H1 (cell line): ENCODE measurements around the gene ZNF407. TPM values are rescaled to one million over a fixed set of nuclear protein-coding genes. Genes with fewer than 3 reads are reported as not detected.

Experiments
- CTCF ChIA-PET: fragments of 300-600 bp; sonication (Branson Sonifier 250); formaldehyde crosslinking; loops from one replicate; lab custom pipeline; 2021; ENCODE audit not compliant: partially characterized antibody; lab: Charles Lee
- POLR2A ChIA-PET: fragments of 300-600 bp; sonication (Branson Sonifier 250); formaldehyde crosslinking; loops from one replicate; lab custom pipeline; 2021; ENCODE audit warnings: inconsistent platforms; ENCODE audit not compliant: partially characterized antibody; lab: Charles Lee
- DNase-seq, 2 experiments: peaks; one replicate each; pipeline versions ENCODE4 v3.0.0 to v3.0.0-alpha.2; 2010 to 2022; ENCODE audit warnings: low spot score in 2 of 2, low read depth in 1 of 2, mixed read lengths in 1 of 2
- FAIRE-seq: peaks from 2 replicates; lab custom pipeline; 2011; peaks lifted over from hg19 to GRCh38; lab: Jason Lieb, UNC
- H2AFZ ChIP-seq: 2 replicates; pipeline ENCODE4 v1.8.1; 2012; ENCODE audit warnings: low read length, inconsistent platforms
- H2AK5ac ChIP-seq: 2 replicates; pipeline ENCODE4 v1.6.1; 2013; ENCODE audit warnings: low read depth, low read length
- H2BK120ac ChIP-seq: replicated peaks from 2 replicates; pipeline ENCODE3; 2013; ENCODE audit warnings: low read depth, low read length, inconsistent platforms
- H2BK12ac ChIP-seq: 2 replicates; pipeline ENCODE4 v1.6.1; 2013; ENCODE audit warnings: low read depth, low read length
- H2BK15ac ChIP-seq: 2 replicates; pipeline ENCODE4 v1.6.1; 2013; ENCODE audit warnings: low read length
- H2BK20ac ChIP-seq: 2 replicates; pipeline ENCODE4 v1.6.1; 2013; ENCODE audit warnings: low read length
- H2BK5ac ChIP-seq: 2 replicates; pipeline ENCODE4 v1.6.1; 2013; ENCODE audit warnings: low read depth, low read length
- H3K14ac ChIP-seq: 2 replicates; pipeline ENCODE4 v1.6.1; 2013; ENCODE audit warnings: inconsistent platforms; ENCODE audit not compliant: insufficient read length
- H3K18ac ChIP-seq: 2 replicates; pipeline ENCODE4 v1.6.1; 2013; ENCODE audit warnings: low read length; ENCODE audit errors: extremely low read depth
- H3K23ac ChIP-seq: 2 replicates; pipeline ENCODE4 v1.6.1; 2013; ENCODE audit warnings: inconsistent platforms; ENCODE audit not compliant: insufficient read length
- H3K23me2 ChIP-seq: 2 replicates; pipeline ENCODE4 v1.6.1; 2013; ENCODE audit warnings: low read depth, low read length
- H3K27ac ChIP-seq: 2 replicates; pipeline ENCODE4 v1.6.1; 2011; ENCODE audit warnings: low read depth, low read length, inconsistent platforms
- H3K27me3 ChIP-seq, 4 experiments: replicated peaks in 1 of 4; 1 replicate in 1 of 4; 2 replicates in 3 of 4; pipeline versions ENCODE4 v1.6.1 to v1.8.1; 2011 to 2013; ENCODE audit warnings: low read length in 3 of 4, mild to moderate bottlenecking in 3 of 4, inconsistent platforms in 2 of 4, mixed read lengths in 2 of 4, moderate library complexity in 1 of 4; ENCODE audit not compliant: control insufficient read depth in 3 of 4, insufficient read depth in 3 of 4; ENCODE audit errors: extremely low read depth in 1 of 4
- H3K36me3 ChIP-seq, 4 experiments: 2 replicates each; pipeline versions ENCODE4 v1.6.1 to v1.8.1; 2011 to 2013; ENCODE audit warnings: mild to moderate bottlenecking in 4 of 4, low read length in 3 of 4, moderate library complexity in 2 of 4, control low read depth in 1 of 4, inconsistent platforms in 1 of 4; ENCODE audit not compliant: insufficient read depth in 4 of 4, control insufficient read depth in 2 of 4
- H3K4ac ChIP-seq: replicated peaks from 2 replicates; pipeline ENCODE3; 2013; ENCODE audit warnings: low read length, low read depth, mixed read lengths, inconsistent platforms; ENCODE audit not compliant: insufficient read length
- H3K4me1 ChIP-seq, 4 experiments: replicated peaks in 1 of 4; 1 replicate in 1 of 4; 2 replicates in 3 of 4; pipeline versions ENCODE4 v1.6.1 to v1.8.1; 2011 to 2013; ENCODE audit warnings: low read length in 3 of 4, inconsistent platforms in 2 of 4, mixed read lengths in 1 of 4; ENCODE audit not compliant: insufficient read depth in 4 of 4, control insufficient read depth in 3 of 4
- H3K4me2 ChIP-seq, 2 experiments: 2 replicates each; pipeline versions ENCODE4 v1.6.1 to v1.8.1; 2011 to 2013; ENCODE audit warnings: low read depth in 2 of 2, low read length in 2 of 2, control low read depth in 1 of 2, inconsistent platforms in 1 of 2, mild to moderate bottlenecking in 1 of 2; ENCODE audit not compliant: insufficient read depth in 1 of 2
- H3K4me3 ChIP-seq, 4 experiments: fragments of 200-600, 300-600 bp in 1 of 4; sonication (generic), shearing (Covaris generic), sonication (Bioruptor Twin) in 1 of 4; 2 replicates each; pipeline versions ENCODE4 v1.5.1 to v1.8.1; 2011 to 2016; ENCODE audit warnings: low read length in 4 of 4, low read depth in 3 of 4, control low read depth in 2 of 4, inconsistent platforms in 2 of 4, mild to moderate bottlenecking in 2 of 4, mixed read lengths in 1 of 4, moderate library complexity in 1 of 4; ENCODE audit not compliant: insufficient read depth in 2 of 4; ENCODE audit errors: extremely low read depth in 1 of 4
- H3K56ac ChIP-seq: replicated peaks from 2 replicates; pipeline ENCODE3; 2013; ENCODE audit warnings: low read depth, mild to moderate bottlenecking, mixed read lengths, low read length, inconsistent platforms; ENCODE audit not compliant: insufficient read length
- H3K79me1 ChIP-seq: 2 replicates; pipeline ENCODE4 v1.6.1; 2013; ENCODE audit warnings: low read depth, low read length, control low read depth
- H3K79me2 ChIP-seq, 2 experiments: 2 replicates each; pipeline versions ENCODE4 v1.6.1 to v1.8.1; 2012 to 2013; ENCODE audit warnings: low read length in 2 of 2, mild to moderate bottlenecking in 2 of 2, inconsistent platforms in 1 of 2; ENCODE audit not compliant: insufficient read depth in 2 of 2, control insufficient read depth in 1 of 2
- H3K9ac ChIP-seq, 4 experiments: replicated peaks in 1 of 4; 1 replicate in 1 of 4; 2 replicates in 3 of 4; pipeline versions ENCODE4 v1.6.1 to v1.8.1; 2011 to 2013; ENCODE audit warnings: low read depth in 3 of 4, low read length in 3 of 4, control low read depth in 2 of 4, mild to moderate bottlenecking in 2 of 4, moderate library complexity in 2 of 4, inconsistent platforms in 1 of 4; ENCODE audit errors: extremely low read depth in 1 of 4
- H3K9me3 ChIP-seq, 2 experiments: 2 replicates each; pipeline versions ENCODE4 v1.6.1 to v1.8.1; 2012 to 2013; ENCODE audit warnings: mild to moderate bottlenecking in 2 of 2, moderate library complexity in 2 of 2, control low read depth in 1 of 2, inconsistent platforms in 1 of 2, low read depth in 1 of 2, low read length in 1 of 2, mixed read lengths in 1 of 2; ENCODE audit not compliant: insufficient read depth in 2 of 2
- H4K20me1 ChIP-seq, 2 experiments: replicated peaks in 1 of 2; 2 replicates each; pipeline versions ENCODE3 to v1.8.1; 2011 to 2013; ENCODE audit warnings: inconsistent platforms in 2 of 2, low read length in 2 of 2, mild to moderate bottlenecking in 1 of 2; ENCODE audit not compliant: insufficient read depth in 2 of 2, control insufficient read depth in 1 of 2
- H4K5ac ChIP-seq: 2 replicates; pipeline ENCODE4 v1.6.1; 2013; ENCODE audit warnings: low read length, low read depth, mixed read lengths, inconsistent platforms; ENCODE audit not compliant: insufficient read length
- H4K8ac ChIP-seq: 2 replicates; pipeline ENCODE4 v1.8.0; 2013; ENCODE audit warnings: mild to moderate bottlenecking, moderate library complexity, low read length, inconsistent platforms; ENCODE audit not compliant: insufficient read depth; ENCODE audit errors: extremely low read depth
- H4K91ac ChIP-seq: replicated peaks from 2 replicates; pipeline ENCODE3; 2013; ENCODE audit warnings: low read length, mixed read lengths, inconsistent platforms; ENCODE audit not compliant: insufficient read length
- CEBPB ChIP-seq: IDR thresholded peaks from 2 replicates; pipeline ENCODE4 v1.6.1; 2012; ENCODE audit warnings: low read depth, low read length
- EP300 ChIP-seq, 2 experiments: IDR thresholded peaks; 1 replicate in 1 of 2; 2 replicates in 1 of 2; pipeline ENCODE4 v1.6.1; 2011 to 2012; ENCODE audit warnings: low read depth in 2 of 2, low read length in 2 of 2, mild to moderate bottlenecking in 2 of 2, borderline replicate concordance in 1 of 2, inconsistent platforms in 1 of 2, moderate library complexity in 1 of 2
- HDAC6 ChIP-seq: IDR thresholded peaks from one replicate; pipeline ENCODE4 v1.7.1; 2012; ENCODE audit warnings: low read depth, mild to moderate bottlenecking, inconsistent platforms, low read length, moderate library complexity
- PHF8 ChIP-seq: fragments of 200-600 bp; sonication (generic); conservative IDR thresholded peaks from 2 replicates; pipeline ENCODE4 v1.7.1; 2012; ENCODE audit warnings: low read depth, mild to moderate bottlenecking, inconsistent platforms, low read length, moderate library complexity
- POU5F1 ChIP-seq: IDR thresholded peaks from 2 replicates; pipeline ENCODE4 v1.6.1; 2011; ENCODE audit warnings: low read depth, mild to moderate bottlenecking, low read length, moderate library complexity
- RAD21 ChIP-seq, 2 experiments: IDR thresholded peaks in 1 of 2; conservative IDR thresholded peaks in 1 of 2; 2 replicates each; pipeline ENCODE4 v1.6.1; 2011; ENCODE audit warnings: low read depth in 2 of 2, low read length in 2 of 2, improper control_type of control experiment in 1 of 2, inconsistent platforms in 1 of 2, mild to moderate bottlenecking in 1 of 2, moderate library complexity in 1 of 2
- RBBP5 ChIP-seq: IDR thresholded peaks from 2 replicates; pipeline ENCODE4 v1.7.1; 2012; ENCODE audit warnings: low read depth, mild to moderate bottlenecking, inconsistent platforms, low read length, moderate library complexity, borderline replicate concordance
- RXRA ChIP-seq: IDR thresholded peaks from 2 replicates; pipeline ENCODE4 v1.6.1; 2011; ENCODE audit warnings: low read depth, mild to moderate bottlenecking, low read length, moderate library complexity; ENCODE audit not compliant: insufficient read depth
- SIN3A ChIP-seq, 2 experiments: IDR thresholded peaks in 1 of 2; conservative IDR thresholded peaks in 1 of 2; 2 replicates each; pipeline ENCODE4 v1.6.1; 2011 to 2012; ENCODE audit warnings: low read length in 2 of 2, improper control_type of control experiment in 1 of 2, low read depth in 1 of 2, mild to moderate bottlenecking in 1 of 2
- SIRT6 ChIP-seq: IDR thresholded peaks from one replicate; pipeline ENCODE4 v1.7.1; 2012; ENCODE audit warnings: low read length, inconsistent platforms
- SP4 ChIP-seq: IDR thresholded peaks from 2 replicates; pipeline ENCODE4 v1.6.1; 2012; ENCODE audit warnings: low read length, inconsistent platforms
- TCF12 ChIP-seq: IDR thresholded peaks from 2 replicates; pipeline ENCODE4 v1.6.1; 2011; ENCODE audit warnings: low read depth, mild to moderate bottlenecking, low read length
- TEAD4 ChIP-seq: IDR thresholded peaks from 2 replicates; pipeline ENCODE4 v1.6.1; 2012; ENCODE audit warnings: low read depth, low read length, inconsistent platforms, mixed read lengths
- WGBS, 2 experiments: shearing (Covaris generic) in 1 of 2; methylation state at CpG; one replicate each; pipeline versions ENCODE4 v1.1.6 to v1.1.7; 2013 to 2015; ENCODE audit warnings: low lambda C conversion rate in 2 of 2, mixed read lengths in 2 of 2, inconsistent platforms in 1 of 2, low coverage in 1 of 2, missing lambda C conversion rate in 1 of 2; ENCODE audit not compliant: insufficient replicate concordance in 2 of 2, insufficient coverage in 1 of 2, insufficient read length in 1 of 2; ENCODE audit errors: extremely low coverage in 1 of 2, missing lambda C conversion rate in 1 of 2; 5-methylcytosine and 5-hydroxymethylcytosine counted together
- polyA plus RNA-seq, 7 experiments: library from polyadenylated mRNA; depleted of rRNA in 3 of 7; stranded (reverse) in 5 of 7; unstranded in 2 of 7; fragments of >200 nt in 5 of 7; fragments of 200-250 nt in 2 of 7; gene quantifications; 1 replicate in 5 of 7; 2 replicates in 1 of 7; 4 replicates in 1 of 7; pipeline versions ENCODE4 v1.2.1 to v1.2.3, GENCODE V29; 2011 to 2013; ENCODE audit warnings: missing spikeins in 2 of 7, mixed read lengths in 2 of 7
- total RNA-seq: library from RNA; stranded (reverse); fragmentation: NEBNext Ultra II Directional; extraction: Animal tissue kit (Norgen Biotek cat#: 25700); gene quantifications from 2 replicates; pipeline ENCODE4 v1.2.1, GENCODE V29; 2021

ZNF407 gene
- total and polyA plus RNA-seq, 2 of the 8 experiments (the other 6 are each of a cell fraction or from before 2014, with no cell fraction given), result 1.5 to 6.8 TPM

DNA sequence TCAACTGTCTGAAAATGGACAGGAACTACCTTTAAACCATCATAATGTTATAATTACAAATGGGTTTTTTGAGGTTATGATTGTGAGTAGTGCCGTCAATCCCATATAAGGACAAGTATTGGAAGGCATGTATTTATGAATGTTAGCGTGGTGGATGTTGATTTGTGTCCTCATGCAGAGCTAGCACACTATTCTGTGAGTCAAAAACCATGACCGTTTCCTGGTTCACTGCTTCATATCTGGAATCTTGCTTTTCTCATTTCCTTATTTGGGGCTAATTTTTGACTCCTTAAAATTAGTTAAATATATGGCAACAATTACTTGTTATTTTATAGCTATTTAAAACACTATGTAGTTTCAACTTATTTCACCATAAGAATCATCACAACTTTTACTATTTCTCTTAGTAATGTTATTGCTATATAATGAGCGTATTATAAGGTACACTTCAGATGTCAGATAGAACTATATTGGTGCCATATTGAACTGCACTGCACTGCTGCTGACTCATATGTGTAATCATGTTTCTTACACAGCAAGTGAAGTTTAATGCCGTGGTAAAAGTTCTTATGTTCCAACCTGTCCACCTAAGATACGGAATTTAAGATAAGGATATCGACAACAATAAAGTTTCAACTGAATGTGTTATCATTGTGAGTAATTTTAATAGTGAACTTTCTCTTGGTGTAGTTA is 418.5 kb downstream of the ZNF407 start:
- H4K8ac ChIP-seq, result no peak overlapping the region
- no peak overlapping the region for H2BK5ac ChIP-seq
- no peak overlapping the region for H2BK120ac ChIP-seq
- no peak overlapping the region for H3K4ac ChIP-seq
- no peak overlapping the region for H2BK15ac ChIP-seq
- no peak overlapping the region for H3K4me3 ChIP-seq
- H3K14ac ChIP-seq, result no peak overlapping the region
- H3K27me3 ChIP-seq, result no peaks in the 10 kb centered on the region
- H2AFZ ChIP-seq, result no peak overlapping the region
- no peak overlapping the region for H4K5ac ChIP-seq
- ChIA-PET POLR2A (no interaction called here), CTCF (interaction anchor here (0.6 kb wide), 1 partner anchor 1332 kb away, joined by 3 read pairs; no protein-coding TSS in a partner anchor)
- no peaks in the 10 kb centered on the region for H4K20me1 ChIP-seq
- H3K56ac ChIP-seq, result no peak overlapping the region
- H2AK5ac ChIP-seq, result no peak overlapping the region
- H2BK12ac ChIP-seq, result no peak overlapping the region
- no peak overlapping the region for H3K23ac ChIP-seq
- no peak overlapping the region for H2BK20ac ChIP-seq
- H3K9ac ChIP-seq, result no peak overlapping the region
- DNase-seq, result no peak
- H3K79me1 ChIP-seq, result no peaks in the 10 kb centered on the region
- H3K18ac ChIP-seq, result no peak overlapping the region
- H3K36me3 ChIP-seq, result no peaks in the 10 kb centered on the region
- H3K4me1 ChIP-seq, result no peaks in the 10 kb centered on the region; a peak in 1 of 7 replicates
- no peaks in the 10 kb centered on the region for H3K79me2 ChIP-seq
- FAIRE-seq, result no peak
- H3K23me2 ChIP-seq, result no peaks in the 10 kb centered on the region
- no peak overlapping the region for H4K91ac ChIP-seq
- H3K4me2 ChIP-seq, result no peak overlapping the region
- WGBS, 2 experiments, result 89% methylated on average over 7 of the region's 7 CpGs; no CpG with 5 or more reads in 1 of the 2 experiments
- H3K27ac ChIP-seq, result no peak overlapping the region
- H3K9me3 ChIP-seq, result no peaks in the 10 kb centered on the region
- TF ChIP-seq SP4 (no peak), POU5F1 (no peak), EP300 (IDR thresholded peaks at IDR 0.05; ENCODE audit: borderline replicate concordance in 1 of 2, low read depth in 2 of 2, low read length in 2 of 2) (no peak), RBBP5 (no peak), RAD21 (IDR thresholded peaks at IDR 0.05 in 1 of 2, conservative IDR thresholded peaks at IDR 0.05 in 1 of 2; ENCODE audit: low read depth in 2 of 2, low read length in 2 of 2) (no peak), SIN3A (conservative IDR thresholded peaks at IDR 0.05 in 1 of 2, IDR thresholded peaks at IDR 0.05 in 1 of 2; ENCODE audit: low read depth in 1 of 2, low read length in 2 of 2) (no peak), RXRA (no peak), SIRT6 (no peak), PHF8 (no peak), TCF12 (no peak), CEBPB (no peak), HDAC6 (no peak), TEAD4 (no peak)
